B cell (primary cell): Measurements from ENCODE around the gene STIM1. TPM values are rescaled to one million over a fixed set of nuclear protein-coding genes. Genes with fewer than 3 reads are reported as not detected.

Experiments
- ATAC-seq: fragments of 200-7000 bp; cut with Tn5 transposase; one replicate; pipeline ENCODE4 v1.10.0; 2021; ENCODE audit warnings: low read depth, mild to moderate bottlenecking, moderate number of reproducible peaks, moderate library complexity
- CTCF ChIA-PET: fragments of 350-600 bp; sonication (Branson Sonifier 250); formaldehyde crosslinking; loops from one replicate; lab custom pipeline; 2021; ENCODE audit warnings: antibody characterized with exemption, inconsistent platforms; lab: Charles Lee
- POLR2A ChIA-PET: fragments of 350-600 bp; sonication (Branson Sonifier 250); formaldehyde crosslinking; loops from one replicate; lab custom pipeline; 2021; ENCODE audit warnings: antibody characterized with exemption; lab: Charles Lee
- DNase-seq: peaks from one replicate; pipeline ENCODE4 v3.0.0; 2013
- H2AFZ ChIP-seq: 2 replicates; pipeline ENCODE4 v1.6.1; 2012; ENCODE audit warnings: mild to moderate bottlenecking, low read depth, low read length; ENCODE audit not compliant: insufficient read depth, poor library complexity, severe bottlenecking
- H3K27ac ChIP-seq, 2 donors: 1 replicate in 1 of 2; 2 replicates in 1 of 2; pipeline ENCODE4 v1.5.1; 2012 to 2013; ENCODE audit warnings: low read length in 2 of 2, mild to moderate bottlenecking in 2 of 2, moderate library complexity in 1 of 2
- H3K27me3 ChIP-seq, 4 experiments: fragments of 200-600 bp in 1 of 4; sonication (generic) in 1 of 4; replicated peaks in 1 of 4; 1 replicate in 2 of 4; 2 replicates in 2 of 4; pipeline versions ENCODE4 v1.6.1 to v1.7.0; 2013 to 2016; ENCODE audit warnings: low read length in 3 of 4, mild to moderate bottlenecking in 2 of 4, mixed read lengths in 1 of 4, moderate library complexity in 1 of 4; ENCODE audit not compliant: insufficient read depth in 4 of 4, control insufficient read depth in 3 of 4; ENCODE audit errors: control extremely low read depth in 1 of 4
- H3K36me3 ChIP-seq, 2 experiments: replicated peaks in 1 of 2; 1 replicate in 1 of 2; 2 replicates in 1 of 2; pipeline versions ENCODE4 v1.6.1 to v1.7.1; 2013; ENCODE audit warnings: low read length in 1 of 2; ENCODE audit not compliant: insufficient read depth in 2 of 2, control insufficient read depth in 1 of 2; ENCODE audit errors: control extremely low read depth in 1 of 2, extremely low read depth in 1 of 2
- H3K4me1 ChIP-seq, 2 donors: fragments of 200-600 bp in 1 of 2; sonication (generic) in 1 of 2; 1 replicate in 1 of 2; 2 replicates in 1 of 2; pipeline versions ENCODE4 v1.5.1 to v1.6.1; 2013 to 2017; ENCODE audit warnings: low read length in 2 of 2; ENCODE audit not compliant: control insufficient read depth in 2 of 2, insufficient read depth in 2 of 2
- H3K4me2 ChIP-seq: replicated peaks from 2 replicates; pipeline ENCODE3; 2012; ENCODE audit warnings: mild to moderate bottlenecking, low read depth, low read length; ENCODE audit not compliant: poor library complexity, severe bottlenecking
- H3K4me3 ChIP-seq, 5 experiments: fragments of 200-600 bp in 1 of 5; sonication (generic) in 1 of 5; 1 replicate in 3 of 5; 2 replicates in 2 of 5; pipeline versions ENCODE4 v1.5.1 to v1.7.0; 2011 to 2016; ENCODE audit warnings: low read length in 4 of 5, mild to moderate bottlenecking in 4 of 5, low read depth in 2 of 5, control low read depth in 1 of 5, moderate library complexity in 1 of 5; ENCODE audit not compliant: insufficient read depth in 1 of 5; ENCODE audit errors: control extremely low read depth in 1 of 5, extremely low read depth in 1 of 5
- H3K79me2 ChIP-seq: fragments of 200-600 bp; sonication (generic); one replicate; pipeline ENCODE4 v1.6.0; 2016; ENCODE audit warnings: low read length; ENCODE audit not compliant: control insufficient read depth, insufficient read depth
- H3K9ac ChIP-seq: fragments of 200-600 bp; sonication (generic); 2 replicates; pipeline ENCODE4 v1.6.1; 2017; ENCODE audit warnings: mild to moderate bottlenecking, low read length, moderate library complexity
- H3K9me3 ChIP-seq, 3 donors: one replicate each; pipeline versions ENCODE4 v1.6.1 to v1.7.1; 2013; ENCODE audit warnings: low read length in 2 of 3; ENCODE audit not compliant: control insufficient read depth in 2 of 3, insufficient read depth in 1 of 3; ENCODE audit errors: control extremely low read depth in 1 of 3
- H4K20me1 ChIP-seq: 2 replicates; pipeline ENCODE4 v1.6.0; 2012; ENCODE audit warnings: mild to moderate bottlenecking, low read length; ENCODE audit not compliant: insufficient read depth, control insufficient read depth, poor library complexity, severe bottlenecking
- H3K27ac Mint-ChIP-seq: one replicate; pipeline ENCODE4 v1.8.0; 2021; ENCODE audit warnings: mixed read lengths
- H3K27me3 Mint-ChIP-seq: one replicate; pipeline ENCODE4 v1.8.0; 2021; ENCODE audit warnings: mixed read lengths
- H3K4me1 Mint-ChIP-seq: one replicate; pipeline ENCODE4 v1.8.0; 2021; ENCODE audit warnings: mixed read lengths
- H3K4me3 Mint-ChIP-seq: one replicate; pipeline ENCODE4 v1.8.0; 2021; ENCODE audit warnings: mixed read lengths
- H3K9me3 Mint-ChIP-seq: one replicate; pipeline ENCODE4 v1.8.0; 2022; ENCODE audit warnings: mixed read lengths; ENCODE audit not compliant: insufficient read depth
- EZH2 ChIP-seq: IDR thresholded peaks from 2 replicates; pipeline ENCODE4 v1.6.1; 2012; ENCODE audit warnings: borderline replicate concordance, low read depth, mild to moderate bottlenecking, moderate library complexity, low read length; ENCODE audit not compliant: insufficient read depth, poor library complexity, severe bottlenecking
- WGBS: methylation state at CpG from one replicate; pipeline ENCODE4 v1.1.5; 2013; ENCODE audit warnings: missing lambda C conversion rate; ENCODE audit not compliant: insufficient coverage; 5-methylcytosine and 5-hydroxymethylcytosine counted together
- intact Hi-C: fragments of 100-400 bp; cut with micrococcal nuclease; formaldehyde crosslinking; loops from one replicate; pipeline ENCODE4 v1.10.0; 2022
- polyA plus RNA-seq: library from polyadenylated mRNA; depleted of rRNA; stranded (reverse); fragments of >200 nt; gene quantifications from 2 replicates; pipeline ENCODE4 v1.2.3, GENCODE V29; 2012
- total RNA-seq, 2 donors: library from RNA; stranded (reverse); fragments of 120-200 nt in 1 of 2; gene quantifications; 1 replicate in 1 of 2; 2 replicates in 1 of 2; pipeline versions ENCODE4 v1.2.3 to v1.2.4, GENCODE V29; 2013 to 2022
- TF ChIP-seq, protein P1 (sequence below): fragments of 200-600 bp; IDR thresholded peaks from one replicate; pipeline ENCODE4 v1.8.0; 2022; ENCODE audit warnings: antibody characterized with exemption, mild to moderate bottlenecking

Gene STIM1
- total and polyA plus RNA-seq, 2 donors (not counting 1 experiment from before 2014, with no cell fraction given): 59.4 to 76.7 TPM

DNA sequence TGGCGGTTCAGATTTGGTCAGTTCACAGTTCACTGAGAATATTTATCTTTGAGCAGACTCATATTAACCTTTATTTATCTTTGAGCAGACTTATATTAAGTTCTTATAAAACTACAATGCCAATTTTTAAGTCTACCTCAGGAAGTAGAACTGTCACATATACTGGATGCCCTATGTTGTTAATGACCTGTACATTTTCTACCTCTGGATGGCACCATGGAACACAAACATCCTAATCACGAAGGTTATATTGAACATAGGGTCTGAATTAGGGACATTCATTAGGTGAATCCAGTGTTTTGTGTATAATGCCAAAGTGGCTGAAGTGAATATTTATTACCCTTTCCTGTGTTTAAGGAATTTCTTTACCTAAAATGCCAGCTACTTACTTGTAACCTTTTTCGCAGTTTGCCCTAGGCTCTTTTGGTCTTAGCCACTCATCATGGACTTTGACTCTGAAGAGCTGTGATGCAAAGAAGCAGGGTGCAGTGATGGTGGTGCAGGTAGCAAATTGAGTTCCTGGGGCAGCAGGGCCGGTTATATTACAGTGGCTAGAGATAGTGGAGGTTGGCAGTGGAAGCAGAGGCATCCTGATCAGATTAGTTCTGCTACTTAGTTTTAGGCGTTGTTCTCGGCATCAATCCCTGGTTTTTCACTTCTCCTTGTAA, 71.8 kb downstream of the STIM1 start:
- CTCF ChIA-PET: interaction anchor here (0.7 to 3.5 kb wide), 17 partner anchors 11 to 145 kb away, joined by 3 to 33 read pairs (median 4); partner anchors contain the start of gene STIM1
- Histone ChIP-seq H3K9me3 (peaks cover 0 to 4% (median 2%) of the 10 kb centered on the region in 3 donors), H4K20me1 (peaks cover 37% of the 10 kb centered on the region), H3K36me3 (peaks cover 0 to 15% of the 10 kb centered on the region in 2 experiments), H3K79me2 (peaks cover 79% of the 10 kb centered on the region), H3K4me3 (no peak overlapping the region), H2AFZ (peak overlapping the region; percentile 30), H3K9ac (peak overlapping the region; percentile 14), H3K4me1 (peaks cover 30 to 33% of the 10 kb centered on the region in 2 donors), H3K27me3 (no peaks in the 10 kb centered on the region), H3K27ac (peak overlapping the region; percentile 48 to 68), H3K4me2 (peak overlapping the region; percentile 61)
- no peaks in the 10 kb centered on the region for H3K9me3 Mint-ChIP-seq
- peak overlapping the region; percentile 89 for H3K27ac Mint-ChIP-seq
- intact Hi-C loops: loop anchor here (5.0 kb wide), 1 partner anchor 70 kb away; the partner anchor contains the start of gene STIM1
- no peak for ATAC-seq
- no peak for TF ChIP-seq EZH2
- TF ChIP-seq, protein P1, sequence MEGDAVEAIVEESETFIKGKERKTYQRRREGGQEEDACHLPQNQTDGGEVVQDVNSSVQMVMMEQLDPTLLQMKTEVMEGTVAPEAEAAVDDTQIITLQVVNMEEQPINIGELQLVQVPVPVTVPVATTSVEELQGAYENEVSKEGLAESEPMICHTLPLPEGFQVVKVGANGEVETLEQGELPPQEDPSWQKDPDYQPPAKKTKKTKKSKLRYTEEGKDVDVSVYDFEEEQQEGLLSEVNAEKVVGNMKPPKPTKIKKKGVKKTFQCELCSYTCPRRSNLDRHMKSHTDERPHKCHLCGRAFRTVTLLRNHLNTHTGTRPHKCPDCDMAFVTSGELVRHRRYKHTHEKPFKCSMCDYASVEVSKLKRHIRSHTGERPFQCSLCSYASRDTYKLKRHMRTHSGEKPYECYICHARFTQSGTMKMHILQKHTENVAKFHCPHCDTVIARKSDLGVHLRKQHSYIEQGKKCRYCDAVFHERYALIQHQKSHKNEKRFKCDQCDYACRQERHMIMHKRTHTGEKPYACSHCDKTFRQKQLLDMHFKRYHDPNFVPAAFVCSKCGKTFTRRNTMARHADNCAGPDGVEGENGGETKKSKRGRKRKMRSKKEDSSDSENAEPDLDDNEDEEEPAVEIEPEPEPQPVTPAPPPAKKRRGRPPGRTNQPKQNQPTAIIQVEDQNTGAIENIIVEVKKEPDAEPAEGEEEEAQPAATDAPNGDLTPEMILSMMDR: no peak
- H3K4me3 Mint-ChIP-seq: peak overlapping the region; percentile 71
- H3K4me1 Mint-ChIP-seq: peaks cover 46% of the 10 kb centered on the region
- POLR2A ChIA-PET: interaction anchor here (0.6 to 1.1 kb wide), 7 partner anchors 11 to 85 kb away, joined by 3 to 8 read pairs (median 4); partner anchors contain the start of gene STIM1
- 58% methylated on average over 2 of the region's 6 CpGs for WGBS
- no peak for DNase-seq
- H3K27me3 Mint-ChIP-seq: no peaks in the 10 kb centered on the region

GRCh38 chr11:3929232-3929631, 73.8 kb downstream of the STIM1 start:
- Histone ChIP-seq H3K4me3 (no peak overlapping the region), H3K27ac (peak overlapping the region in 1 of 2 donors; percentile 5), H4K20me1 (peaks cover 45% of the 10 kb centered on the region), H2AFZ (no peak overlapping the region), H3K9me3 (peaks cover 0 to 4% (median 2%) of the 10 kb centered on the region in 3 donors), H3K4me1 (peaks cover 30 to 33% of the 10 kb centered on the region in 2 donors), H3K4me2 (peak overlapping the region; percentile 16), H3K79me2 (peaks cover 79% of the 10 kb centered on the region), H3K27me3 (no peaks in the 10 kb centered on the region), H3K36me3 (peaks cover 0 to 15% of the 10 kb centered on the region in 2 experiments), H3K9ac (no peak overlapping the region)
- H3K4me3 Mint-ChIP-seq: peak overlapping the region; percentile 23
- no peak for ATAC-seq
- peak overlapping the region; percentile 89 for H3K27ac Mint-ChIP-seq
- intact Hi-C loops: loop anchor here (2.0 to 5.0 kb wide), 2 partner anchors 18 to 72 kb away; partner anchors contain the start of gene STIM1
- no peaks in the 10 kb centered on the region for H3K27me3 Mint-ChIP-seq
- no peak for DNase-seq
- TF ChIP-seq, protein P1: no peak
- TF ChIP-seq EZH2: no peak
- CTCF ChIA-PET: interaction anchor here (2.4 kb wide), 1 partner anchor 75 kb away, joined by 12 read pairs; no protein-coding TSS in a partner anchor
- H3K4me1 Mint-ChIP-seq: peaks cover 58% of the 10 kb centered on the region
- H3K9me3 Mint-ChIP-seq: no peaks in the 10 kb centered on the region
- WGBS: 100% methylated on average over 1 of the region's 1 CpG
- POLR2A ChIA-PET: no interaction called here
